ENCODE data around the gene MAPK13. TPM values are rescaled to one million over a fixed set of nuclear protein-coding genes. Genes with fewer than 3 reads are reported as not detected.

The MAPK13 gene
- total and polyA plus RNA-seq, 2 experiments from 2014 or later = 2.9 to 6.6 TPM

DNA sequence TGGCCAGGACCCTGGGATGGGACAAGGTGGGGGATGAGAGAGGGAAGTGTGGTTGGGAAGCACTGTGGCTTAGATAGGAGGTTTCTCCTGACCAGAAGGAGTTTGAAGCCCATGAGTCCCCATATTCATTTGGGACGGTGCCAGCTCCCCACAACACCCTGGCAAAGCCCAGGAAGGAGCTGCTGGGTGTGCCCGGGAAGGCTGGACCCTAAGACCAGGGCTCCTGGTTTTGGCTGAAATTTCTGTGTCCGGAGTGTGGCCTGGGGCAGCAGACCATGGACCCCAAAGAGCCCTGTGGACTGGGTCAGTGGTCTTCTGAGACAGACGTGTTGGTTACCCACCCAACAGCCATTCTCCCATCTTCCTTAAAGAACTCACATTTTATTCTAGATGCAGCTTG lies 15.2 kb downstream of the MAPK13 start:
- H3K27ac ChIP-seq = no peak overlapping the region
- 36 to 66% methylated on average over 3 to 4 of the region's 4 CpGs for WGBS, 2 experiments (ENCODE audit: low coverage in 1 of 2, low lambda C conversion rate in 2 of 2, missing lambda C conversion rate in 2 of 2)
- in situ Hi-C loops (cut with MboI) = no loop called here
- no peaks in the 10 kb centered on the region for H3K36me3 ChIP-seq (ENCODE audit: low read depth)
- no peaks in the 10 kb centered on the region for H3K79me2 ChIP-seq (ENCODE audit: insufficient read depth)
- H3K4me1 ChIP-seq (ENCODE audit: insufficient read depth) = no peaks in the 10 kb centered on the region
- no peak overlapping the region for H3K4me2 ChIP-seq (ENCODE audit: unreplicated experiment)
- no peak for DNase-seq
- H3K9me3 ChIP-seq (ENCODE audit: low read depth) = no peaks in the 10 kb centered on the region
- H4K20me1 ChIP-seq (ENCODE audit: insufficient read depth) = no peaks in the 10 kb centered on the region
- no peaks in the 10 kb centered on the region for H3K9me2 ChIP-seq (ENCODE audit: insufficient read depth)
- H3K4me3 ChIP-seq = no peak overlapping the region
- H3K27me3 ChIP-seq (replicated peaks; ENCODE audit: insufficient read depth) = no peaks in the 10 kb centered on the region
- H3F3A ChIP-seq (ENCODE audit: insufficient read depth) = no peaks in the 10 kb centered on the region
- no peak overlapping the region for H2AFZ ChIP-seq
- no peak overlapping the region for H3K9ac ChIP-seq
- TF ChIP-seq EZH2phosphoT487 (IDR thresholded peaks at IDR 0.05; ENCODE audit: insufficient read depth, low read depth) (no peak), EZH2 (IDR thresholded peaks at IDR 0.05; ENCODE audit: insufficient read depth, poor library complexity, severe bottlenecking) (no peak)

DNA sequence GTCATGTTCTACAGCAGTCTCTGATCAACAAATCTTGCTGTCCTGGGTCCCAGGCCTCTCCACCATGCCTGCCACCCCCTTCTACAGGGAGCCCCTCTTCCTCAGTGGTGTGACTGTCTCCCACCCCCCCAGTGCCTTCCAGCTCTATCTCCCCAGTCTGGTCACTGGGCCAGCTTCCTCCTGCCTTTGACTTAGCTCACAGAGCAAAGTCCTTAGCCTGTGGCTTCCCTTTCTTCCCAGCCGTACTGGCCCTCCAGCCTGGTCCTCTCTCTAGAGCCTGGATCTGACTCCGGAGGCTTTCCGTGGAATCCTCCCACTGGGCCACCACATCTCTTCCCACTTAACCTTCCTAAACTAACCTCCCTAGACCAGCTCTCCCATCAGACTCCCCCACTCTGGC lies 17.0 kb downstream of the MAPK13 start:
- DNase-seq = no peak
- TF ChIP-seq EZH2 (IDR thresholded peaks at IDR 0.05; ENCODE audit: insufficient read depth, poor library complexity, severe bottlenecking) (no peak), EZH2phosphoT487 (IDR thresholded peaks at IDR 0.05; ENCODE audit: insufficient read depth, low read depth) (no peak)
- no peaks in the 10 kb centered on the region for H3K4me1 ChIP-seq (ENCODE audit: insufficient read depth)
- in situ Hi-C loops (cut with MboI) = no loop called here
- no peaks in the 10 kb centered on the region for H3K36me3 ChIP-seq (ENCODE audit: low read depth)
- no peaks in the 10 kb centered on the region for H3K79me2 ChIP-seq (ENCODE audit: insufficient read depth)
- no peak overlapping the region for H3K4me2 ChIP-seq (ENCODE audit: unreplicated experiment)
- H4K20me1 ChIP-seq (ENCODE audit: insufficient read depth) = no peaks in the 10 kb centered on the region
- H2AFZ ChIP-seq = no peak overlapping the region
- no peaks in the 10 kb centered on the region for H3F3A ChIP-seq (ENCODE audit: insufficient read depth)
- H3K4me3 ChIP-seq = no peak overlapping the region
- 87 to 92% methylated on average over 3 of the region's 3 CpGs for WGBS, 2 experiments (ENCODE audit: low coverage in 1 of 2, low lambda C conversion rate in 2 of 2, missing lambda C conversion rate in 2 of 2)
- no peak overlapping the region for H3K9ac ChIP-seq
- no peak overlapping the region for H3K27ac ChIP-seq
- H3K27me3 ChIP-seq (replicated peaks; ENCODE audit: insufficient read depth) = no peaks in the 10 kb centered on the region
- H3K9me2 ChIP-seq (ENCODE audit: insufficient read depth) = no peaks in the 10 kb centered on the region
- H3K9me3 ChIP-seq (ENCODE audit: low read depth) = no peaks in the 10 kb centered on the region

- H3K79me2 ChIP-seq (ENCODE audit: insufficient read depth) = no peaks in the 10 kb centered on the region
- no peaks in the 10 kb centered on the region for H3K9me3 ChIP-seq (ENCODE audit: low read depth)
- H3K9ac ChIP-seq = no peak overlapping the region
- no peaks in the 10 kb centered on the region for H3K27me3 ChIP-seq (replicated peaks; ENCODE audit: insufficient read depth)
- no peak overlapping the region for H2AFZ ChIP-seq
- TF ChIP-seq EZH2 (IDR thresholded peaks at IDR 0.05; ENCODE audit: insufficient read depth, poor library complexity, severe bottlenecking) = no peak
- TF ChIP-seq EZH2phosphoT487 (IDR thresholded peaks at IDR 0.05; ENCODE audit: insufficient read depth, low read depth) = no peak
- DNase-seq = no peak
- no peak overlapping the region for H3K27ac ChIP-seq
- H3F3A ChIP-seq (ENCODE audit: insufficient read depth) = no peaks in the 10 kb centered on the region
- H4K20me1 ChIP-seq (ENCODE audit: insufficient read depth) = no peaks in the 10 kb centered on the region
- H3K4me1 ChIP-seq (ENCODE audit: insufficient read depth) = no peaks in the 10 kb centered on the region
- in situ Hi-C loops (cut with MboI) = no loop called here
- no peak overlapping the region for H3K4me3 ChIP-seq
- no peaks in the 10 kb centered on the region for H3K9me2 ChIP-seq (ENCODE audit: insufficient read depth)
- no peaks in the 10 kb centered on the region for H3K36me3 ChIP-seq (ENCODE audit: low read depth)
- H3K4me2 ChIP-seq (ENCODE audit: unreplicated experiment) = no peak overlapping the region
Measured at GRCh38 chr6:36149476-36149875, 19.2 kb downstream of the MAPK13 start.

DNA sequence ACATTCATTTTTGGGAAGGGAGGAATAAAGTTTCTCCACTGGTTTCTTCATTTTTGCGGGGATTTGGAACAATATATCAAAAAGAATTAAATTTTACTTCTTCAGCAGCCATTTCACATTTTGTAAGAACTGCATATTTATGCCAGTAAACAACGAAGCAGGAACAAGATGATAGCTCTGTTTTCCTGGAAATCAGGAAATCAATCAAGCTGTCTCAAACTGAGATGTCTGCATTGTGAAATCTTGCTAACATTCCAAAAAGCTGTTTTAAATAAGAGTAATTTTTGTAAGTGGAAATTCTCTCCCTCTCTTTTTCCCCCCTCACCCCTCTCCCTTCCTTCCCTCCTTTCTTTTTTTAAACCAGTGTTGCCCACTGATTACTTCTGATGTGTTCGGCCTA lies 20.0 kb downstream of the MAPK13 start:
- WGBS, 2 experiments (ENCODE audit: low coverage in 1 of 2, low lambda C conversion rate in 2 of 2, missing lambda C conversion rate in 2 of 2) = 11 to 14% methylated on average over 3 of the region's 3 CpGs
- H3K9ac ChIP-seq = no peak overlapping the region

DNA sequence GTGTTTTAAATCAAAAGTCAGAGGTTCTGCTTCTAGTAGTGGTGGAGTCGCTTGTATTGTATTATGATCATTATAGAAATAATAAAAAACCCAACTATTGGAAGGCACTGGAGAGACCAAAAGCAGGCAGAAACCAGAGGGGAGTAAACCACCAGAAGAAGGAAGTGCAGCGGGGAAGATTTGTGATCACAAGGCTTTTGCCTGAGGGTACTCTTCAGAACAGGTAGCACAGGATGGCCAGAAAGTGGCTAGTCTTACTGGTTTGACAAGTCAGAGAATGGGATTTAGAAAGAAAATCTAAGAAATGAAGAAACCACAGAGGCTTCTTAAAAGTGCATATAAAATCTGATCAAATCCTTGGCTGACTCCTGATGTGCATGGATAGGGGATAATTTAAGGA lies 24.0 kb downstream of the MAPK13 start:
- DNase-seq = no peak
- TF ChIP-seq EZH2phosphoT487 (IDR thresholded peaks at IDR 0.05; ENCODE audit: insufficient read depth, low read depth) (no peak), EZH2 (IDR thresholded peaks at IDR 0.05; ENCODE audit: insufficient read depth, poor library complexity, severe bottlenecking) (no peak)
- Histone ChIP-seq H3K9me3 (ENCODE audit: low read depth) (no peaks in the 10 kb centered on the region), H3F3A (ENCODE audit: insufficient read depth) (no peaks in the 10 kb centered on the region), H3K27me3 (replicated peaks; ENCODE audit: insufficient read depth) (no peaks in the 10 kb centered on the region), H3K79me2 (ENCODE audit: insufficient read depth) (no peaks in the 10 kb centered on the region), H3K27ac (no peak overlapping the region), H3K4me2 (ENCODE audit: unreplicated experiment) (no peak overlapping the region), H4K20me1 (ENCODE audit: insufficient read depth) (no peaks in the 10 kb centered on the region), H2AFZ (no peak overlapping the region), H3K4me3 (no peak overlapping the region), H3K36me3 (ENCODE audit: low read depth) (no peaks in the 10 kb centered on the region), H3K9ac (no peak overlapping the region), H3K4me1 (ENCODE audit: insufficient read depth) (no peaks in the 10 kb centered on the region), H3K9me2 (ENCODE audit: insufficient read depth) (no peaks in the 10 kb centered on the region)
- WGBS, 2 experiments (ENCODE audit: low coverage in 1 of 2, low lambda C conversion rate in 2 of 2, missing lambda C conversion rate in 2 of 2) = 81 to 98% methylated on average over 2 of the region's 2 CpGs
- in situ Hi-C loops (cut with MboI) = no loop called here

More for the DNA sequence above, 20.0 kb downstream of the MAPK13 start:
- H3K4me1 ChIP-seq (ENCODE audit: insufficient read depth) = no peaks in the 10 kb centered on the region
- H4K20me1 ChIP-seq (ENCODE audit: insufficient read depth) = no peaks in the 10 kb centered on the region
- H3K27me3 ChIP-seq (replicated peaks; ENCODE audit: insufficient read depth) = no peaks in the 10 kb centered on the region
- no peak overlapping the region for H3K27ac ChIP-seq
- H3K79me2 ChIP-seq (ENCODE audit: insufficient read depth) = no peaks in the 10 kb centered on the region
- TF ChIP-seq EZH2 (IDR thresholded peaks at IDR 0.05; ENCODE audit: insufficient read depth, poor library complexity, severe bottlenecking) (no peak), EZH2phosphoT487 (IDR thresholded peaks at IDR 0.05; ENCODE audit: insufficient read depth, low read depth) (no peak)
- no peaks in the 10 kb centered on the region for H3K36me3 ChIP-seq (ENCODE audit: low read depth)
- H3K9me2 ChIP-seq (ENCODE audit: insufficient read depth) = no peaks in the 10 kb centered on the region
- DNase-seq = no peak
- in situ Hi-C loops (cut with MboI) = no loop called here
- no peak overlapping the region for H3K4me3 ChIP-seq
- 0 out of 2 replicates have a peak overlapping the region, but pooled peaks have one; percentile 5 for H2AFZ ChIP-seq
- H3F3A ChIP-seq (ENCODE audit: insufficient read depth) = no peaks in the 10 kb centered on the region
- H3K4me2 ChIP-seq (ENCODE audit: unreplicated experiment) = no peak overlapping the region
- H3K9me3 ChIP-seq (ENCODE audit: low read depth) = no peaks in the 10 kb centered on the region
